ENCODE results near the gene CAV3.

DNA sequence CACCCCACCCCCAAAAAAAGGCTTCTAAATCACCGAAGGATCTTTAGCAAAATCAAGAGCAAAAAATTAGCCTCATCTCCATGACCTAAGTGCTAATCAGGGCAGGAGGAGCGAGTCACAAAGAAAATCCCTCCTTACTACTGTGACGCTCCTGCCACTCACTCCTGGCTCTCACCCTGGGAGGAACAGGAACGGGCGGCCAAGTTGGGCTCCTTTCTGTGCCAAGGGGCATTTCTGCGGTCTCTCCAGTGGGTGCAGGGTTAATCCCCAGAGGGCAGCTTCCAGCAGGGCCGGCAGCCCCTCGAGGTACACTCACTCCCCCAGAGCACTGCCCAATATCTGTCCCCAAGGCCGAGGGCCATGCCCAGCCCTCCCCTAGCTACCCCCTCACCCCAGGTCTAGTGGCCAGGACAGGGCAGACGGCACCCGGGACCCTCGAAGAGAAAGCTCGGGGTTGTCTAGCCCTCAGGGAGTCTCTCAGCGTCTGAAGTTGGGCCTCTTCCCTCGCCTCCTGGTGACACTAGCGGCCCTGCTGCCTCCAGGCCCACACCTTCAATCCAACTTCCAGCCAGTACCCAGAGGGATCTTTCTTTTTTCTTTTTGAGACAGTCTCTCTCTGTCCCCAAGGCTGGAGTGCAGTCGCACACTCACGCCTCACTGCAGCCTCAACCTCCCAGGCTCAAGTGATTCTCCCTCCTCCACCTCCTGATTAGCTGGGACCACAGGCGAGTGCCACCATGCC lies 706 bp downstream of the CAV3 start:
- no peak for TF ChIP-seq POLR2A (IDR thresholded peaks at IDR 0.05; ENCODE audit: low read depth, low read length)
- TF ChIP-seq, protein P1, sequence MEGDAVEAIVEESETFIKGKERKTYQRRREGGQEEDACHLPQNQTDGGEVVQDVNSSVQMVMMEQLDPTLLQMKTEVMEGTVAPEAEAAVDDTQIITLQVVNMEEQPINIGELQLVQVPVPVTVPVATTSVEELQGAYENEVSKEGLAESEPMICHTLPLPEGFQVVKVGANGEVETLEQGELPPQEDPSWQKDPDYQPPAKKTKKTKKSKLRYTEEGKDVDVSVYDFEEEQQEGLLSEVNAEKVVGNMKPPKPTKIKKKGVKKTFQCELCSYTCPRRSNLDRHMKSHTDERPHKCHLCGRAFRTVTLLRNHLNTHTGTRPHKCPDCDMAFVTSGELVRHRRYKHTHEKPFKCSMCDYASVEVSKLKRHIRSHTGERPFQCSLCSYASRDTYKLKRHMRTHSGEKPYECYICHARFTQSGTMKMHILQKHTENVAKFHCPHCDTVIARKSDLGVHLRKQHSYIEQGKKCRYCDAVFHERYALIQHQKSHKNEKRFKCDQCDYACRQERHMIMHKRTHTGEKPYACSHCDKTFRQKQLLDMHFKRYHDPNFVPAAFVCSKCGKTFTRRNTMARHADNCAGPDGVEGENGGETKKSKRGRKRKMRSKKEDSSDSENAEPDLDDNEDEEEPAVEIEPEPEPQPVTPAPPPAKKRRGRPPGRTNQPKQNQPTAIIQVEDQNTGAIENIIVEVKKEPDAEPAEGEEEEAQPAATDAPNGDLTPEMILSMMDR (IDR thresholded peaks at IDR 0.05; ENCODE audit: extremely low read depth in 1 of 2, insufficient read depth in 1 of 2, low read depth in 1 of 2, low read length in 2 of 2), result no peak
- no peak for TF ChIP-seq POLR2AphosphoS5 (IDR thresholded peaks at IDR 0.05; ENCODE audit: insufficient read depth, low read depth, low read length)
- no peak for TF ChIP-seq EZH2 (IDR thresholded peaks at IDR 0.05; ENCODE audit: borderline replicate concordance, low read depth, low read length, severe bottlenecking)
